Keratinocyte (primary cell): ENCODE data around the gene TM2D1. TPM values are rescaled to one million over a fixed set of nuclear protein-coding genes. Genes with fewer than 3 reads are reported as not detected.

Experiments
- DNase-seq: peaks from one replicate; pipeline ENCODE4 v3.0.0-alpha.2; 2011; ENCODE audit warnings: low read depth, missing footprints, low spot score
- FAIRE-seq: peaks from 2 replicates; lab custom pipeline; 2011; peaks lifted over from hg19 to GRCh38; lab: Jason Lieb, UNC
- H2AFZ ChIP-seq: 2 replicates; pipeline ENCODE4 v1.6.0; 2012; ENCODE audit warnings: low read length, control low read depth, inconsistent platforms; ENCODE audit not compliant: control insufficient read depth
- H3K27ac ChIP-seq: 2 replicates; pipeline ENCODE4 v1.5.1; 2011; ENCODE audit warnings: low read length; ENCODE audit not compliant: control insufficient read depth, insufficient read depth
- H3K27me3 ChIP-seq: 3 replicates; pipeline ENCODE4 v1.6.0; 2011; ENCODE audit warnings: low read length; ENCODE audit not compliant: control insufficient read depth, insufficient read depth; ENCODE audit errors: extremely low read depth
- H3K36me3 ChIP-seq, 2 experiments: 2 replicates in 1 of 2; 3 replicates in 1 of 2; pipeline ENCODE4 v1.5.1; 2011; ENCODE audit warnings: low read length in 2 of 2, mild to moderate bottlenecking in 1 of 2; ENCODE audit not compliant: control insufficient read depth in 2 of 2, insufficient read depth in 2 of 2; ENCODE audit errors: extremely low read depth in 1 of 2
- H3K4me1 ChIP-seq: 3 replicates; pipeline ENCODE4 v1.5.1; 2011; ENCODE audit warnings: low read length; ENCODE audit not compliant: control insufficient read depth, insufficient read depth; ENCODE audit errors: extremely low read depth
- H3K4me2 ChIP-seq: 3 replicates; pipeline ENCODE4 v1.6.0; 2011; ENCODE audit warnings: low read depth, low read length; ENCODE audit not compliant: control insufficient read depth, insufficient read depth; ENCODE audit errors: extremely low read depth
- H3K4me3 ChIP-seq, 3 experiments: fragments of 200-600 bp in 1 of 3; sonication (generic) in 1 of 3; 2 replicates in 2 of 3; 3 replicates in 1 of 3; pipeline ENCODE4 v1.5.1; 2011 to 2016; ENCODE audit warnings: low read length in 3 of 3, mild to moderate bottlenecking in 3 of 3, control low read depth in 2 of 3, inconsistent platforms in 1 of 3, low read depth in 1 of 3, mixed read lengths in 1 of 3, mixed run types in 1 of 3, moderate library complexity in 1 of 3; ENCODE audit not compliant: control insufficient read depth in 2 of 3, insufficient read depth in 2 of 3; ENCODE audit errors: extremely low read depth in 1 of 3
- H3K79me2 ChIP-seq: 2 replicates; pipeline ENCODE4 v1.6.0; 2012; ENCODE audit warnings: low read length; ENCODE audit not compliant: control insufficient read depth, insufficient read depth
- H3K9ac ChIP-seq: 3 replicates; pipeline ENCODE4 v1.6.0; 2011; ENCODE audit warnings: low read length; ENCODE audit not compliant: control insufficient read depth, insufficient read depth; ENCODE audit errors: extremely low read depth
- H3K9me1 ChIP-seq: 3 replicates; pipeline ENCODE4 v1.6.0; 2011; ENCODE audit warnings: low read length; ENCODE audit not compliant: control insufficient read depth, insufficient read depth; ENCODE audit errors: extremely low read depth
- H3K9me3 ChIP-seq: 2 replicates; pipeline ENCODE4 v1.5.1; 2012; ENCODE audit warnings: low read depth, low read length; ENCODE audit not compliant: control insufficient read depth
- H4K20me1 ChIP-seq: 3 replicates; pipeline ENCODE4 v1.6.0; 2011; ENCODE audit warnings: low read length; ENCODE audit not compliant: control insufficient read depth, insufficient read depth; ENCODE audit errors: extremely low read depth
- EZH2 ChIP-seq: IDR thresholded peaks from one replicate; pipeline ENCODE4 v1.6.1; 2012; ENCODE audit warnings: inconsistent platforms, mild to moderate bottlenecking, low read length, moderate library complexity
- dilution Hi-C: fragments of 300-500 bp; cut with MboI; formaldehyde crosslinking; loops from one replicate; pipeline ENCODE4 v1.7.0; 2020; ENCODE audit warnings: low sequenced_read_pairs; ENCODE audit not compliant: extremely low pct_ligation_motif_present
- polyA plus RNA-seq, 5 experiments: library from polyadenylated mRNA; depleted of rRNA in 3 of 5; stranded (reverse) in 3 of 5; stranded (forward) in 1 of 5; unstranded in 1 of 5; fragments of >200 nt; gene quantifications; 1 replicate in 1 of 5; 2 replicates in 3 of 5; 3 replicates in 1 of 5; pipeline versions ENCODE4 v1.2.1 to v1.2.3, GENCODE V29; 2011 to 2012; ENCODE audit warnings: missing spikeins in 2 of 5, low read depth in 1 of 5, low replicate concordance in 1 of 5
- TF ChIP-seq, protein P1 (sequence below), 3 experiments: IDR thresholded peaks in 1 of 3; conservative IDR thresholded peaks in 1 of 3; optimal IDR thresholded peaks in 1 of 3; 2 replicates in 2 of 3; 3 replicates in 1 of 3; pipeline versions ENCODE3 to v1.5.1; 2011; ENCODE audit warnings: low read length in 3 of 3, mild to moderate bottlenecking in 3 of 3, moderate library complexity in 2 of 3, control low read depth in 1 of 3, inconsistent platforms in 1 of 3; ENCODE audit not compliant: insufficient read depth in 2 of 3; ENCODE audit errors: extremely low read depth in 1 of 3

Gene TM2D1
- polyA plus RNA-seq, 1 donor (not counting 4 experiments of a cell fraction or from before 2014, with no cell fraction given): 70.2 TPM

DNA sequence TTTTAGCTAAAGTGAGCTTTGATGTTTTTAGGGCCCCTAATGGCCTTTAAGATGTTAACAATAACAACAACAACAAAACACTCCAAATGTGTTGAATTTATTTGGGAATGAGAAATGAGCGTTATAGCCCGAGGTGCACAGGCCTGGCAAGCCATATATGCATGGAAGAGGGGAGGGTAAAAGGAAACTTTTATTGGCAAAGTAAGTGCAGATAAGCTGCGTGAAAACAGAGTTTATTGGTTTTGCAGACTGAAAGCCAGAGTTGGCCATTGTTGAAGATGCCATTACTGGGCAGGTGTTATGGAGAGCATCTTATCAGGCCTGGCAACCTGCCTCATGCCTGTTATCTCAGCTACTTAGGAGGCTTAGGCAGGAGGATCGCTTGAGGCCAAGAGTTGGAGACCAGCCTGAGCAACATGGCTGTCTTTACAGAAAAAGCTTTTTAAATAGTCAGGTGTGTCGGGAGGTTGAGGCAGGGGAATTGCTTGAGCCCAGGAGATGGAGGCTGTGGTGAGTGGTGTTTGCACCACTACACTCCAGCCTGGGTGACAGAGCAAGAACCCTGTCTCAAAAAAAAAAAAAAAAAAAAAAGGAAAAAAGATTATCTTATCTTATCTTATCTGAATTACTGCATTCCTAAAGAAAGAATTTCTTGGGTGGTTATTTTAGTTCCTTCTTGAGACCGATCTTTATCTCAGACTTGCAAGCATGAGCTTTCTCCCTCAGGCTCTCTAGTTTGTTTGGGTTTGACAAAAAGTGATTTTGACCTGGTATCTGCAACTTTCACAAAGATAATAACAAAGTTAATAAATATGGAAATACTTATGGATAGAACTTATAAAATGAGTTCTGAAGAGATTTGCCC, 19.0 kb upstream of the TM2D1 start:
- Histone ChIP-seq H3K4me1 (peaks cover 27% of the 10 kb centered on the region), H3K9me1 (no peaks in the 10 kb centered on the region), H3K79me2 (peaks cover 61% of the 10 kb centered on the region), H3K9ac (peak overlapping the region; percentile 91), H3K4me3 (peak overlapping the region; percentile 74 to 92 (median 76)), H2AFZ (no peak overlapping the region), H3K4me2 (peak overlapping the region; percentile 87), H3K36me3 (no peaks in the 10 kb centered on the region), H3K27me3 (no peaks in the 10 kb centered on the region), H3K27ac (peak overlapping the region; percentile 94), H4K20me1 (no peaks in the 10 kb centered on the region), H3K9me3 (no peaks in the 10 kb centered on the region)
- TF ChIP-seq, protein P1, sequence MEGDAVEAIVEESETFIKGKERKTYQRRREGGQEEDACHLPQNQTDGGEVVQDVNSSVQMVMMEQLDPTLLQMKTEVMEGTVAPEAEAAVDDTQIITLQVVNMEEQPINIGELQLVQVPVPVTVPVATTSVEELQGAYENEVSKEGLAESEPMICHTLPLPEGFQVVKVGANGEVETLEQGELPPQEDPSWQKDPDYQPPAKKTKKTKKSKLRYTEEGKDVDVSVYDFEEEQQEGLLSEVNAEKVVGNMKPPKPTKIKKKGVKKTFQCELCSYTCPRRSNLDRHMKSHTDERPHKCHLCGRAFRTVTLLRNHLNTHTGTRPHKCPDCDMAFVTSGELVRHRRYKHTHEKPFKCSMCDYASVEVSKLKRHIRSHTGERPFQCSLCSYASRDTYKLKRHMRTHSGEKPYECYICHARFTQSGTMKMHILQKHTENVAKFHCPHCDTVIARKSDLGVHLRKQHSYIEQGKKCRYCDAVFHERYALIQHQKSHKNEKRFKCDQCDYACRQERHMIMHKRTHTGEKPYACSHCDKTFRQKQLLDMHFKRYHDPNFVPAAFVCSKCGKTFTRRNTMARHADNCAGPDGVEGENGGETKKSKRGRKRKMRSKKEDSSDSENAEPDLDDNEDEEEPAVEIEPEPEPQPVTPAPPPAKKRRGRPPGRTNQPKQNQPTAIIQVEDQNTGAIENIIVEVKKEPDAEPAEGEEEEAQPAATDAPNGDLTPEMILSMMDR (optimal IDR thresholded peaks at IDR 0.05 in 1 of 3, IDR thresholded peaks at IDR 0.05 in 1 of 3, conservative IDR thresholded peaks at IDR 0.05 in 1 of 3; ENCODE audit: extremely low read depth in 1 of 3, insufficient read depth in 2 of 3, low read length in 3 of 3): no peak
- TF ChIP-seq EZH2: no peak
- FAIRE-seq (no peak), DNase-seq (no peak)
- dilution Hi-C loops: no loop called here

DNA sequence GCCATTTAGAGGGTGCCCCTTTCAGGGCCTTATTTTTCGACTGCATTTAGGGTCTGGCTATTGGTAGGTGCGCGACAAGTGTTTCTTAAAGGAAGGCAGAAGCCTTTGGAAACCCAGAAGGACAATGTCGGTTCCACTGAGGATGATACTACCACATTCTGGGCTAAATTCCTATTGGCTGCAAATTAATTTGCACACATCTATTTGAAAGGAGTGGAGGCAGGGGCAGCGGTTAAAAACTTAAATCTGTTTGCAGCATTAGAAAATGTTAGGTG, 18.4 kb upstream of the TM2D1 start:
- TF ChIP-seq, protein P1 (optimal IDR thresholded peaks at IDR 0.05 in 1 of 3, IDR thresholded peaks at IDR 0.05 in 1 of 3, conservative IDR thresholded peaks at IDR 0.05 in 1 of 3; ENCODE audit: extremely low read depth in 1 of 3, insufficient read depth in 2 of 3, low read length in 3 of 3): no peak
- TF ChIP-seq EZH2: no peak
- Histone ChIP-seq H3K4me1 (peaks cover 27% of the 10 kb centered on the region), H3K27me3 (no peaks in the 10 kb centered on the region), H2AFZ (no peak overlapping the region), H4K20me1 (no peaks in the 10 kb centered on the region), H3K9me3 (no peaks in the 10 kb centered on the region), H3K4me3 (peak overlapping the region; percentile 74 to 92 (median 76)), H3K36me3 (no peaks in the 10 kb centered on the region), H3K9ac (peak overlapping the region; percentile 91), H3K4me2 (peak overlapping the region; percentile 87), H3K27ac (peak overlapping the region; percentile 94), H3K9me1 (no peaks in the 10 kb centered on the region), H3K79me2 (peaks cover 55% of the 10 kb centered on the region)
- no peak for DNase-seq
- dilution Hi-C loops: no loop called here
- FAIRE-seq: no peak
